Right lobe of liver (tissue), 6 donors: ENCODE measurements around the gene KCNT1. TPM values are rescaled to one million over a fixed set of nuclear protein-coding genes. Genes with fewer than 3 reads are reported as not detected.

Source experiments
- ATAC-seq, 4 donors: fragments of 200-7000 bp; cut with Tn5 transposase; one replicate each; pipeline ENCODE4 v1.9.1; 2020; ENCODE audit warnings: mild to moderate bottlenecking in 4 of 4, moderate library complexity in 4 of 4
- DNase-seq, 3 donors: peaks; one replicate each; pipeline ENCODE4 v3.0.0-alpha.2; 2020
- H3K27ac ChIP-seq, 3 donors: fragments of 200-600 bp; one replicate each; pipeline ENCODE4 v1.8.0; 2022
- H3K27me3 ChIP-seq, 2 donors: fragments of 200-600 bp; one replicate each; pipeline ENCODE4 v1.8.0; 2022
- H3K36me3 ChIP-seq, 4 donors: fragments of 200-600 bp; sonication (generic) in 1 of 4; one replicate each; pipeline versions ENCODE4 v1.5.1 to v1.8.0; 2017 to 2022; ENCODE audit warnings: control low read depth in 1 of 4
- H3K4me1 ChIP-seq, 4 donors: fragments of 200-600 bp; sonication (generic) in 1 of 4; one replicate each; pipeline versions ENCODE4 v1.5.1 to v1.8.0; 2017 to 2022; ENCODE audit warnings: control low read depth in 1 of 4
- H3K4me3 ChIP-seq, 3 donors: fragments of 200-600 bp; one replicate each; pipeline ENCODE4 v1.8.0; 2022
- H3K9me3 ChIP-seq, 4 donors: fragments of 200-600 bp; sonication (generic) in 1 of 4; one replicate each; pipeline versions ENCODE4 v1.5.1 to v1.8.0; 2017 to 2022; ENCODE audit warnings: control low read depth in 1 of 4
- POLR2A ChIP-seq: fragments of 450-650 bp; IDR thresholded peaks from one replicate; pipeline ENCODE4 v1.6.1; 2017; ENCODE audit warnings: antibody characterized with exemption, mild to moderate bottlenecking
- WGBS: methylation state at CpG from one replicate; pipeline ENCODE4 v1.1.6; 2018; ENCODE audit warnings: low coverage, low lambda C conversion rate; ENCODE audit not compliant: insufficient coverage; ENCODE audit errors: missing lambda C conversion rate; 5-methylcytosine and 5-hydroxymethylcytosine counted together
- intact Hi-C, 2 donors: fragments of 100-400 bp; cut with DNase I; formaldehyde crosslinking; loops; one replicate each; pipeline versions ENCODE4 v1.11.2 to v1.14.1; 2022
- total RNA-seq, 6 experiments: library from RNA; depleted of rRNA in 2 of 6; stranded (reverse); fragments of >200 nt in 2 of 6; fragmentation: NEBNext Ultra II Directional in 3 of 6; extraction: Animal tissue kit (Norgen Biotek cat#: 25700) in 3 of 6; gene quantifications; one replicate each; pipeline versions ENCODE4 v1.1.0 to v1.2.4, GENCODE V29; 2016 to 2023
- TF ChIP-seq, protein P1 (sequence below), 4 donors: fragments of 200-600 bp in 3 of 4; fragments of 450-650 bp in 1 of 4; IDR thresholded peaks; one replicate each; pipeline versions ENCODE4 v1.5.1 to v1.8.0; 2016 to 2022; ENCODE audit warnings: antibody characterized with exemption in 4 of 4, mild to moderate bottlenecking in 2 of 4
- donor health status: DM: no; HTN: yes; CAD: no.
- donor health status: DM: no; HTN: no; CAD: no.
- donor health status: DM: no; HTN: no; CAD: no.
- donor health status: DM: no; HTN: yes; CAD: no.
- donor health status: DM: no; HTN: yes; CAD: no.

The KCNT1 gene
- total RNA-seq, 6 experiments from 2014 or later = not detected

DNA sequence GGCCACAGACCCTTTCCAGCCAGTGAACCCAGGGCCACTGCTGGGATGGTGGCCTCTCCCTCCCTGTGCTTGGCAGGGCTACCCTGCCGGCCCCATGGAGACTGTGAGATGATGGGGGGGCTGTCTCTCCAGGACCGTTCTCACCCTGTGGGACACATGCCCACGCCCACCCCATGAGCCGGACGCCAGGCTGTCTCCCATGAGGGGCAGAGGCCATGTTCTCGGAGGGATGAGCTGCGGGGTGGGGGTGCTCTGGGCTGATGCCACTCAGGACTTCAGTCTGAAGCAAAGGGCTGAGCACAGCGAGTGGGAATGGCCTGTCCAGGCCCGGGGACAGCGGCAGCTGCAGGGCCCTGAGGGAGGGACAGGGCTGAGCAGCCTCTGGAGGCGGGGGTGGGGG lies 88.9 kb downstream of the KCNT1 start:
- Histone ChIP-seq H3K4me1 (no peaks in the 10 kb centered on the region), H3K27me3 (no peaks in the 10 kb centered on the region), H3K27ac (no peak overlapping the region), H3K36me3 (no peaks in the 10 kb centered on the region), H3K4me3 (no peak overlapping the region), H3K9me3 (no peaks in the 10 kb centered on the region)
- TF ChIP-seq, protein P1, sequence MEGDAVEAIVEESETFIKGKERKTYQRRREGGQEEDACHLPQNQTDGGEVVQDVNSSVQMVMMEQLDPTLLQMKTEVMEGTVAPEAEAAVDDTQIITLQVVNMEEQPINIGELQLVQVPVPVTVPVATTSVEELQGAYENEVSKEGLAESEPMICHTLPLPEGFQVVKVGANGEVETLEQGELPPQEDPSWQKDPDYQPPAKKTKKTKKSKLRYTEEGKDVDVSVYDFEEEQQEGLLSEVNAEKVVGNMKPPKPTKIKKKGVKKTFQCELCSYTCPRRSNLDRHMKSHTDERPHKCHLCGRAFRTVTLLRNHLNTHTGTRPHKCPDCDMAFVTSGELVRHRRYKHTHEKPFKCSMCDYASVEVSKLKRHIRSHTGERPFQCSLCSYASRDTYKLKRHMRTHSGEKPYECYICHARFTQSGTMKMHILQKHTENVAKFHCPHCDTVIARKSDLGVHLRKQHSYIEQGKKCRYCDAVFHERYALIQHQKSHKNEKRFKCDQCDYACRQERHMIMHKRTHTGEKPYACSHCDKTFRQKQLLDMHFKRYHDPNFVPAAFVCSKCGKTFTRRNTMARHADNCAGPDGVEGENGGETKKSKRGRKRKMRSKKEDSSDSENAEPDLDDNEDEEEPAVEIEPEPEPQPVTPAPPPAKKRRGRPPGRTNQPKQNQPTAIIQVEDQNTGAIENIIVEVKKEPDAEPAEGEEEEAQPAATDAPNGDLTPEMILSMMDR (IDR thresholded peaks at IDR 0.05) = no peak
- TF ChIP-seq POLR2A = no peak
- WGBS = 33% methylated on average over 1 of the region's 11 CpGs
- intact Hi-C loops = no loop called here
- no peak for ATAC-seq
- DNase-seq = no peak

DNA sequence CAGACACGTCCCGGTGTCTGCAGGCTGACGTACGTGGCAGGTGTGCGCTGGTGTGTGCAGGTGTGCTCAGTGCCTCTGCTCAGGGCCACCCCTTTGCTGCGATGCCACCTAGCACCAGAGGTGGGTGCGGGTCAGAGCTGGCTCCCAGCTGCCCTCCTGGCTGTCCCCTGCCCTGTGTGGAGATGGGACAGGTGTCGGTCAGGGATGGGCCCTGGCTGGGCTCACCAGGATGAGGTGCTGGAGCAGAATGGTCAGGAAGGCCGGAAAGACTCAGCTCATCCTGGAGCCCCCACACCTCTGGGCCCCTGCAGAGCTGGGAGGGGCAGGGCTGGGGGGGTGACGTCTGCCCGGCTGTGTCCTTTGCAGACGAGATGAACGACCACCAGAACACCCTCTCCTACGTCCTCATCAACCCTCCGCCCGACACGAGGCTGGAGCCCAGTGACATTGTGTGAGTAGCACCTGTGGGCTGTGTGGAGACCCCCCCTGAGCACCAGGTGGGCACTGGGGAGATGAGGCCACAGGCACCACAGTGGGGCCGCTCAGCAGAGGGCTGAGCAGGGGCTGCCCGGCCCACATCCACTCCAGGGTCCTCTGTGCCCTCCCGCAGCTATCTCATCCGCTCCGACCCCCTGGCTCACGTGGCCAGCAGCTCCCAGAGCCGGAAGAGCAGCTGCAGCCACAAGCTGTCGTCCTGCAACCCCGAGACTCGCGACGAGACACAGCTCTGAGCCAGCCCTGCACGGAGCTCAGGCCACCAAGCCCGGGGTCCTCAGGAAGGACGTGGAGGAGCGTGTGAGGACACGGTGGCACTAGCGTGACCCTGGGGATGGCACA lies 89.7 kb downstream of the KCNT1 start:
- intact Hi-C loops = no loop called here
- no peaks in the 10 kb centered on the region for H3K4me1 ChIP-seq
- no peak for DNase-seq
- no CpG with 5 or more reads among the region's 35 CpGs for WGBS
- no peak for ATAC-seq
- no peak overlapping the region for H3K27ac ChIP-seq
- TF ChIP-seq POLR2A = no peak
- TF ChIP-seq, protein P1 (IDR thresholded peaks at IDR 0.05) = no peak
- no peaks in the 10 kb centered on the region for H3K9me3 ChIP-seq
- no peak overlapping the region for H3K4me3 ChIP-seq
- no peaks in the 10 kb centered on the region for H3K36me3 ChIP-seq
- no peaks in the 10 kb centered on the region for H3K27me3 ChIP-seq

- TF ChIP-seq, protein P1 (IDR thresholded peaks at IDR 0.05) = no peak
- no peak for TF ChIP-seq POLR2A
- H3K4me3 ChIP-seq = no peak overlapping the region
- intact Hi-C loops = no loop called here
- no peaks in the 10 kb centered on the region for H3K4me1 ChIP-seq
- no peak for ATAC-seq
- H3K27me3 ChIP-seq = no peaks in the 10 kb centered on the region
- H3K36me3 ChIP-seq = no peaks in the 10 kb centered on the region
- DNase-seq = no peak
- no peak overlapping the region for H3K27ac ChIP-seq
- 67% methylated on average over 9 of the region's 31 CpGs for WGBS
- H3K9me3 ChIP-seq = no peaks in the 10 kb centered on the region
Measured at GRCh38 chr9:135792268-135793128, 90.5 kb downstream of the KCNT1 start.

- intact Hi-C loops = no loop called here
- WGBS = 63% methylated on average over 2 of the region's 16 CpGs
- H3K27ac ChIP-seq = no peak overlapping the region
- no peaks in the 10 kb centered on the region for H3K9me3 ChIP-seq
- DNase-seq (no peak), ATAC-seq (no peak)
- no peaks in the 10 kb centered on the region for H3K27me3 ChIP-seq
- TF ChIP-seq, protein P1 (IDR thresholded peaks at IDR 0.05) = no peak
- TF ChIP-seq POLR2A = no peak
- H3K4me1 ChIP-seq = no peaks in the 10 kb centered on the region
- H3K36me3 ChIP-seq = no peaks in the 10 kb centered on the region
- no peak overlapping the region for H3K4me3 ChIP-seq
Measured at GRCh38 chr9:135793221-135794056, 91.5 kb downstream of the KCNT1 start.
